Ovary (tissue), 3 donors: Measurements from ENCODE around the gene TAF11.

ENCODE experiments used
- CTCF ChIP-seq, 3 donors: fragments of 450-650 bp in 2 of 3; fragments of 200-600 bp in 1 of 3; IDR thresholded peaks; one replicate each; pipeline versions ENCODE4 v1.5.1 to v1.8.0; 2016 to 2022; ENCODE audit warnings: antibody characterized with exemption in 3 of 3, mild to moderate bottlenecking in 1 of 3
- POLR2A ChIP-seq: fragments of 450-650 bp; IDR thresholded peaks from one replicate; pipeline ENCODE4 v1.6.1; 2017; ENCODE audit warnings: antibody characterized with exemption, mild to moderate bottlenecking, moderate library complexity
- donor health status: DM: no; HTN: no; CAD: no.

- no peak for TF ChIP-seq CTCF (IDR thresholded peaks at IDR 0.05)
- TF ChIP-seq POLR2A, result no peak
Measured at GRCh38 chr6:34894693-34895092, 6.9 kb upstream of the TAF11 start.
